ENCODE results near the gene POU4F1.
A peak's percentile ranks its signal among the peaks of the same experiment; 100 is the strongest.

POU4F1 gene

DNA sequence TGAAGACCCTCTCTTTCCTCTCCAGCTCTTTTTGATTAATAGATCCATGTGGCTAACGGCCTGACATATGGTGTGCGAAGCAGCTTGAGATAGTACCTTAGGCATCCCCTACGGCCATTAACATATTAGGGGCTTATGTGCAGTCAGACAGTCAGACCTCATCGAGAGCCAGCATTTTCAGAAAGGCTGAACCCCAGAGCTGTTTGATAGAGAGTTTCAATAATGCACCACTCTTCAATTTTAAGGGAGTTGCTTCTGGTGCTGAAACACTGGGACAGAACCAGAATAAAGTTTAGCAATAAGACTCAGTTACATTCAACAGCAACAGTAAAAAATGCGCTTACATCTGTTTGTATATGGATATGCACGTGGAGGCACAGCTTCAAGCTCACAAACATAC lies 10.8 kb downstream of the POU4F1 start:
- DNase-seq (ENCODE audit: low read depth, low spot score): no peak

DNA sequence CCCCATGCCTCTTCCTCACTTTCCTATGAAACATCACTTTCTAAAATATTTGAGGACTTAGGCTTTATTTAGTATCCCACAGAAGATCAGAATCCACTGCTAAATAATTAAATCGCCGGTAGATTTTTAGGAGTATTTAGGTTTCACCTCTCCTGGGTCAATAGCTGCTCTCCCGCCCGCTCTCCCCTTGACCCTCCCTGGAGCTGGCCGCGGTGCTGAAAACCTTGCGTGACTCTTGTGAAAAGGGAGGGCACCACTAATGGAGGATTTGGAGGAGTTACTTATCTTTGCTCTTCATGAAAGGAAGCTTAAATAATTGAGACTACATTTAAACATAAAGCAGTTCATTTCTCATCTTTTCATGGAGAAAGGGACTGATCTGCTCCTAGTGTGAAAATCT lies 14.1 kb downstream of the POU4F1 start:
- DNase-seq (ENCODE audit: low read depth, low spot score): peak; percentile 51

DNA sequence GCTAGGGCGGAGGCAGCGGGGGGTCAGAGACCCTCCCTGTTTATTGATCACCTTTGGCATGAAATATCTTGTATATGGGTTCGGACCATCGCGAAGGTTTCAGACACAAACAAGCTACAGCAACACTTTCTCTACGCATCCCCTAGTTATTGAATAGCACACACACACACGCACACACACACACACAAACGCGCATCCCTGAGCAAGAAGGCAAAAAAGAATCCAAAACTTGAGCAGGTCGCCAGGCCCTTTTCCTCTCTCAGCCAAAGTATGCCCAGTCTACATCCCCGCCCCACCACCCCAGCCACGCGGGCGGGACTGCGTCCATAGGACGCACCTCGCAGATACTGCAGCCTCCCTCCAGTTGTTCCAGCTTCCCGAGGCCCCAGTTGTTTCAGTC lies 16.0 kb downstream of the POU4F1 start:
- no peak for DNase-seq (ENCODE audit: low read depth, low spot score)

DNA sequence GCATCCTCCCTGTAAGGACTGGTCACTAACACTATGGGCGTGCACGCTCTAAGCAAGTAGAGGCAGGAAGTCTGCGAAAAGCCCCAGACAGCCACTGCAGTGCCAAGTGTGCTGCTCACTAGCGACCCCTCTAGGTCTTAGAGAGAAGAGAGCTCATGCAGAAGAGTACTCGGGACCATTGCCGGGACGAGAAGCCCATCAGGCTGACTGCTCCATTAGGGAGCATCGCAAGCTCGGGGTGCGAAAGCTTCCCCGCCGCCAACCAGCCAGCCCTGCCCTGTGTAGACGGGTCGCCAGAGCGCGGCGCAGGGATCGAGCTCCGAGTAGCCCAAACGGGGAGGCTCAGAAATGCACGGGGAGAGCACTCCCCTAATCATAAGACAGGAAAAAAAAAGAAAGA lies 16.6 kb downstream of the POU4F1 start:
- DNase-seq (ENCODE audit: low read depth, low spot score): peak; percentile 60

DNA sequence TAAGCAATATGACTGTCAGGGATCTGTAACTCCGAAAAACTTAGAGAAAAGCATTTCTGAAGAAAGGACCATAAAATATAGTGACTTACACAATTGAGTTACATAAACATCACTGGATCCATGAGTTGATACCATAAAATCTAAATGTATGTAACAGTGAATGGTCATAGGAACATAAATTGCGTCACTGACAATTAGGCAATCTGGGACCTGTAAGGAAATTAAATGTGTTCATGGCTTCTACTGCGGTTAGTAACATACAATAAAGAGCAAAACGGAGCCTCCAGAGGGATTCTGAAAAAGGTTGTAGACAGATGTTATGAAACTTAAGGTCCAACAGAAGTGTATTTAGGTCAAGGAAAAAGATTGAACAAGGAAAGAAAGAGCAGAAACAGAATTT lies 27.1 kb downstream of the POU4F1 start:
- no peak for DNase-seq (ENCODE audit: low read depth, low spot score)

DNA sequence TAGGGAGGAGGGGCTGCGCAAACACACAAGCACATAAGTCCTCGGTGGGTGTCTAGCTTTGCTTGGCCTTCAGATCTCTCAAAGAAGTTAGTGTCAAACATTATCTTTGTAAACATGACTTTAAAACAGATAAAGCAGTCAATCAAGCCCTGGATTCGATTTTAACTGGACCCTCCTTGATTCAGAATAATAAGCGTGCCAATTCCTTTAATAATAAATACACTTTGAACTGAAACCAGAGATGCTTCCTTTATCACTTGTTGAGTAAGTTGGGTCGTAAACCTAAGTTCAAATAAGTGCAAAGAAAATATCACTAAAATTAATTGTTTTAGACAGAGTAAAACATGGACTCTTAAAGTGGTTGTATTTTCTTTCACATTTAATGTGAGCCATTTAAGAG lies 30.9 kb downstream of the POU4F1 start:
- no peak for DNase-seq (ENCODE audit: low read depth, low spot score)

DNA sequence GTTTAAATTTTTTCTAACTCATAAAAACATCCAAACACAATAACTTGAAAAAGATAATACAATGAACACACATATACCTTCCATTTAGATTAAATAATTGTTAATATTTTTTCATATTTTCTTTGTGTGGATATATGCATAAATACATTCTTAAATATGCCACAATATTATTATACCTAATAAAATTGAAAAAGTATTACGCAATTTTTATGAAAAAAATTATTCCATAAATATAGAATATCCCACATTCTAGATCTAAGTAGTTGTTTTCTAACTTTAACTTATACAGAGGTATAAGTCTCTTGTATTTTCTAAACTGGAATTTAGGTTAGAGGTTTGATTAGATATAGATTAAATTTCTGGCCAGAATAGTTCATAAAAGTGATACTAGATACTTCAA lies 34.3 kb downstream of the POU4F1 start:
- no peak for DNase-seq (ENCODE audit: low read depth, low spot score)

DNA sequence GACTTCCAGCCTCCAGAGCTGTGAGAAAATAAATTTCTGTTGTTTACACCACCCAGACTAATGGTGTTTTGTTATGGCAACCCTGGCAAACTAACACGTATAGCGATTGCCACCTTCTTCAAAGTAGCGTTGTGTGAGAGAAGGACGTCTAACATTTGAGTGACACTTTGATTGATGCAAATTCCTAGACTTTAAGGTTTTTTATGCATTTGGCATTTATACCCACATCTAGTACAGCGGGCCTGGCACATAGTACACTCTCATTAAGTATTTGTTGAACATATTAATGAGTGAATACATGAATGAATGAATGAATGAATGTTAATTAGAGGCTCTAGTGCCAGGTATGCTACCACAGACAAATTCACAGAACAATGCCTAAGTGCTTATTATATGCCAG lies 36.7 kb downstream of the POU4F1 start:
- DNase-seq (ENCODE audit: low read depth, low spot score): no peak

DNA sequence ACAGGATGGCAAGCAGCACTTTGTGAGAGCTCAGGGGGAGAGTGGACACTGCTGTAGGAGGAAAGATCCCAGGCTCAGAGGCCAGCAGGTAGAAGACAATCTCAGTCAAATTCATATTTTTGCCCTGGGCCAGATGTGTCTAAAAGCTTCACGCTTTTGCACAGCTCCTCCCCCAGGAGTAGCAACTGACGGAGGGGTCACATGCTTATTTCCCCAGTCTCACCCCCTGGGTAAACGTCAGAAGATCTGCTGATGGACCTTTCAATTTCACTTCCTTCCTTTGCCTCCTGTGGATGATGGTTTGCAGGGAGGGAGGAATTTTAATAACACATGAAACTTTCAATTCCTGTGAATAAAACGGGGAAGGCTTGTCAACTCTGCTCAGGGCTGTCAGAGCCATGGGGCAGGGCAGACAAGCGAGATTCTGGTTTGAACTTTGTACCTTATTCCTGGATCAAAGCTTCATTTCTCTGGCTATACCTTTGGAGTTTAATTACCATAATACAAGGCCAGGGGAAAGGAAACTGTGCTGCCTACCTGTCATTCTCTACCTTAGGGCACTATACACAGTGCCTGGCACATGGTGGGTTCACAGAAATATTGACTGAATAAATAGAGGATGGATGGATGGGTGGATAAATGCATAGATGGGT lies 41.0 kb downstream of the POU4F1 start:
- no peak for DNase-seq (ENCODE audit: low read depth, low spot score)

Measured in ELF-1 (cell line).